ENCODE data around the gene LRRC15.

LRRC15 gene

DNA sequence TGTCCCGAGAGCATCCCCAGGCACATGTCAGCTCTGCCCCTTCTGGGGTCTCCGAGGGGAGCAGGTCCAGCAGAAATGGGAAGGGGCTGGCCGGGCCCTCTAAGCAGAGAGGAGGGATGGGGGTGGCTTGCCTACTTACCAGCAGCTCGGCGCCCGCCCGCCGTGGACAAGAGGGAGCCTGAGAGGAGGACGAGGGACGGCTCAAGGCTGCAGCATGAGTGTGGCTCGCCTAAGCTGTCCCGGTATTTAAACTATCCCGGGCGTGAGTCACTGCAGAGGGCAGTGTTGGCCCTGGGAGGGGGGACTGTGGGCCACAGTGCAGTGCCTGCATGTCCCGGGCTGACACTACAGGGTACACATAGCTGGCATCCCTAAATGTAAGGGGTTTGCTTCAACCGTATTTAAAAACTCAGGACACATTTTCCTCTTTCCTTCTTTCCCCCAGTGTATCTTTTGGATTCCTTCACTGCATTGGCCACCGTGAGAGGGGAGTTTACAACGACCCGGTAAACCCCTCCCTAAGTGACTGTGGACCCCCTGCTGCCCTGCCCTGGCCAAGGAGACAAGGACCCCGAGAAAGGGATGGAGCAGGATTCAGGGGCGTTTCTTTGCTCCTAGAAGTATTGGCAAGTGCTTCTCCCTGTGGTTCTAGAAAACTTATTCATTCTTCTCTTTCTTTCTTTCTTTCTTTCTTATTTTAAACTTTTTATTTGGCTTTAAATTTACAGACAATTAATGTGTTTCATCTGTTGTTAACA lies at the start of gene LRRC15:
Gene LRRC15, minus strand, starts transcription at position 222 of the 758 bp plus-strand sequence. CDS start 8,700 bp downstream, outside the sequence.
- H3K4me3 ChIP-seq (ENCODE audit: low read depth, low read length), result no peak within 1 kb of the TSS
- no peak for DNase-seq (ENCODE audit: low read depth)

DNA sequence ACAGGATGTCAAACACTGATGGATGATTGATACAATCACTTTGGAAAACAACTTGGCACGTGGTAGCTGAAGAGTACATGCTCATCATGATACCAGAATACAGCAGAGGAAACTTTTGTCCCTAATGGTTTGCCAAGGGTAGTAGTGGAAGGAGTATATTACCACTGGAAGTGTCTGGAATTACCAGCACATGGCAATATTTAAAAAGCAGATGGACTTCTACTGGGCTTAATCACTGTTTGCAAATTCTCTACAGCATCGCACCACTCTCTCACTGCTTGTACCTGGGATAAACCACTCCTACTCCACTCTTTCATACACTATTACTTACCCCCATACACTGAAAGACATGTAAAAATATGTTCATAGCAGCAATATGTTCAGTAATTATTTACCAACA lies 49.1 kb upstream of the LRRC15 start:
- DNase-seq (ENCODE audit: low read depth), result no peak
- H3K4me3 ChIP-seq (ENCODE audit: low read depth, low read length), result no peak overlapping the region

DNA sequence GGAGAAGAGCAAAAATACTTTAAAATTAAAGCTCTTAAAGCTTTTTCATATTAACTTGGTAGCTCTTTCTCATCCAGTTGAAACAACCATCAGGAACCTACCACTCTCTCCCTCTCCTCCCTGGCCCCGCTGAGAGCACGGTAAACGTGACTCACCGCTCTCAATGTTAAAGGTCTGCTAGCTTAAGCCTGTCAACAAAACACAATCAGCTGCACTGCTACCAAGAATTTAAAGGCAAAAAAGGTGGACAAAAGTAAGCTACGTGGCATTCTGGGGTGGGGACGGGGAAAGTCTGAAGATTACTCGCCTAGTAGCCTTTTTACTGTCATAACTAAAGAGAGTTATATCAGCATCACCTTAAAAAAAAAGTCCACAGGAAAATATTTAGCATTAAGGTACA lies 37.9 kb upstream of the LRRC15 start:
- no peak for DNase-seq (ENCODE audit: low read depth)
- no peak overlapping the region for H3K4me3 ChIP-seq (ENCODE audit: low read depth, low read length)

DNA sequence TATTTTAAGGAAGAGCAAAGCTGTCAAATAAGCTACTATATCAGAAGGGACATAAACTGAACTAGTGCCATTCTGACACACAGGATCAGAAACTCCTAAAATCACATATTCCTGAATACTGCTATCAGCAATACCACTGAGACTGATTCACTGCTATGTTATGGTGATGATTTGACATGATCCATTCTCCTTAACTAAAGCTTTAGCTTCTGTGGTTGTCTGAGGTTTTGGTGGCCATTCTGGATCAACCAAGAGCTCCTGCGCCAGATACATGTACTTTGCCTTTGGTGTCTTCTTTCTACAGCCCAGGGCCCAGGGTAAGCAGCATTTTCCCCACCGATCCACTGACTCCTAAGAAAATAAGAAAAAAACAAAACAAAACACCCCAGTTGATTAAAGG lies 36.2 kb upstream of the LRRC15 start:
- no peak overlapping the region for H3K4me3 ChIP-seq (ENCODE audit: low read depth, low read length)
- DNase-seq (ENCODE audit: low read depth), result no peak

DNA sequence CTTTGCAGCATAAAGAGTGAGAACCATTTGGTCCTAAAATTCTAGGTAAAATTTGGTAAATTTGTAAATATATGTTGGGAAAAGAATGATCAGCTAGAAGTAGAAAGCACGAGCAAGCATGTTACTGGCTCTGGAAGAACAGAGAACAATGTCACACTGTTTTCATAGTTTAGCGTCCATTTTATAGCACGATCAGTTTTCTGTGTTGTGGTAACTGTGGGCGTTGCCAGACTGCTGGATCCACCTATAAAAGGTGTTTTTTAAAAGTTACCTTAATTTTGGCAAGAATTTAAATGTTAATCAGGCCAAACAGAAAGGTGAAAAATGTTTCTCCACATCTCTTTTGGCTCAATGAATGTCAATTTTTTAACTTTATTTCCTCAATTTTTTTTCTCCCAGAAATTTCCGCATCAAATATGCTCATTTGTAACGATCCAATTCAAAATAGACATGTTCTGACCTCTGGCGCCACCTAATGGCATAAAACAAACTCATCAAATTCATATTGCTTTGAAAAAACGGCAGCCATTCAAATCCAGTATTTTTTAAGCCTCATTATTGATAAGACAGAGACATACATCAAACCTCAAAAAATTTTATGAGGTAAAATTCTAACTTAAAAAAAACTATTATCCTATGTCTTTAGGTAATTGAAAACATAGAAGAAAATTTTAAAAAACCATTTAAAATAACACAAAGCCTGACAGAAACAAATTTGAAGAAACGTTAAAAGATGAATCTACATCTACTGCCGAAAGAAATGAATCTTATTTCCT lies 35.0 kb upstream of the LRRC15 start:
- no peak for DNase-seq (ENCODE audit: low read depth)
- H3K4me3 ChIP-seq (ENCODE audit: low read depth, low read length), result no peak overlapping the region

DNA sequence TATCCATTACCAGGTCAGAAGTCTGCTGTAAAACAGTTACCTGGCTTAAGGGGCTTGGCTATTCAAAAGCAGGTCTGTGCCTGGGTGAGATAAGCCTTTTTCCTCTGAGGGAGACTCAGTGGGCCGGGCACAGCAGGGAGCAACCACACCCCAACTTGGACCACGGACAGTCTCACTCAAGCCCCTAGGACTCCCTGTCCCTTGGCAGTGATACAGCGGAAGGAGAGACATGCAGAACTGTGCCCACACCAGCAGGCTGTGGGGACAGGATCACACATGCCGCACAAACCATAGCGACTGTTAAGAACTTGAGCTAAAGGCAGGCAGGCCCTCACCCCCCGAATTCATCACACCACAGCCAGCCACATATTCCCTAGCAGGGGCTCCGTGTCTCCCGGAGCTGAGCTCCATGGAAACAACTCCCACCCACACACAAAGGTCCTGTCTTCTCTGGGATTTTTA lies 32.4 kb upstream of the LRRC15 start:
- DNase-seq (ENCODE audit: low read depth), result no peak
- no peak overlapping the region for H3K4me3 ChIP-seq (ENCODE audit: low read depth, low read length)

DNA sequence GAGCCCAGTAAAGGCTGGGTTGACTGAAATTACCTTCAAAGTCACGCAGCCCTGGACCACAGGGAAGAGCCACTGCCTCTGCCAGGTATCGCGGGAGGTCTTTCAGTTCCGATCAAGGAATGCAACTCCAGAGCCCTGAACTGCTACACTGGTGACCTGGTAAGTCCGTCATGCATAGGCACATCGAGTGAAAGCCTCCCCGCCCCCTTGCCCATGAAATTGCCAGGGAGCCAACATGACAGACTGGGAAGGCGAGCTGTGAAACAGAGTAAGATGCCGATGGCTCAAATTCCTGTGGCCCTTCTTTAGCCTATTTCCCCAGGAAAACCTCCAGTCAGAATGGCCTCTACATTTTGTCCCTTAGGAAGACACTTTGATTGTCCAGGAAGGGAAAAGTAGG lies 31.8 kb upstream of the LRRC15 start:
- DNase-seq (ENCODE audit: low read depth), result no peak
- no peak overlapping the region for H3K4me3 ChIP-seq (ENCODE audit: low read depth, low read length)

DNA sequence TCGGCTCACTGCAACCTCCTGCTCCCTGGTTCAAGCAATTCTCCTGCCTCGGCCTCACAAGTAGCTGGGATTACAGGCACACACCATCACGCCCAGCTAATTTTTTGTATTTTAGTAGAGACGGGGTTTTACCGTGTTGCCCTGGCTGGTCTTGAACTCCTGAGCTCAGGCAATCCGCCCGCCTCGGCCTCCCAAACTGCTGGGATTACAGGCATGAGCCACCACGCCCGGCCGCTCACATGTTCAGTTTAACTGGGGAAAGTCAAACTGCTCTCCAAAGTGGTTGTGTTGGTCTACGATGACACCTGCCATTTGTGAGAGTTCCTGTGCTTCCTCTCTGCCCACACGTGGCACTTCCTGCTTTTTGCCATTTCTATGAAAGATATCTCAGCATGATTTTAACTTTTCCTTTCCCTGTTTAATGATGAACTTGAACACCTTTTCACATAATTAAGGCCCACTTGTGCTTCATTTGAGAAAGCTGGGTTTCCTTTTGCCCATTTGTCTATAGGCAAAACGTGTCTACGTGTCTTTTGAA lies 30.4 kb upstream of the LRRC15 start:
- H3K4me3 ChIP-seq (ENCODE audit: low read depth, low read length), result no peak overlapping the region
- DNase-seq (ENCODE audit: low read depth), result no peak

DNA sequence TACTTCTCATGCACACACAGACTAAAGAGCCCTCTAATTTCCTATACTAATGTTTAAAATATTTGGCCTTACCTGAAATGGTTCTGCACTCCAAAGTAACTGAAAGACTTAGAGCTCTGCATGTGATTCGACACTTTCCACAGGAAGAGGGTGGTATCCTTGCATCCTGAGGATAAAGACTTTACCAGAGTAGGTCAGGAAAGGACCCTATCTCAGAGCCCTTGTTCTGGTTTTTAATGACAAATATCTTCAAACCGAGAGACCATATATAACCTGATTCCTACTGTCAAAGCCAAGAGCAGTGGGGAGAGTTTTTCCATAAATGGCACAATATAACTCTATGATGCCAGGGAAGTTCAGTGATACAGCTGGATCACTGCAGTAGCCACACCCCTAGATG lies 29.6 kb upstream of the LRRC15 start, which contains the start of gene GP5:
Gene GP5, minus strand, starts transcription at position 101 of the 400 bp plus-strand sequence. CDS start 984 bp downstream, outside the sequence.
- DNase-seq (ENCODE audit: low read depth), result no peak
- H3K4me3 ChIP-seq (ENCODE audit: low read depth, low read length), result peak within 1 kb of the TSS; percentile 33

DNA sequence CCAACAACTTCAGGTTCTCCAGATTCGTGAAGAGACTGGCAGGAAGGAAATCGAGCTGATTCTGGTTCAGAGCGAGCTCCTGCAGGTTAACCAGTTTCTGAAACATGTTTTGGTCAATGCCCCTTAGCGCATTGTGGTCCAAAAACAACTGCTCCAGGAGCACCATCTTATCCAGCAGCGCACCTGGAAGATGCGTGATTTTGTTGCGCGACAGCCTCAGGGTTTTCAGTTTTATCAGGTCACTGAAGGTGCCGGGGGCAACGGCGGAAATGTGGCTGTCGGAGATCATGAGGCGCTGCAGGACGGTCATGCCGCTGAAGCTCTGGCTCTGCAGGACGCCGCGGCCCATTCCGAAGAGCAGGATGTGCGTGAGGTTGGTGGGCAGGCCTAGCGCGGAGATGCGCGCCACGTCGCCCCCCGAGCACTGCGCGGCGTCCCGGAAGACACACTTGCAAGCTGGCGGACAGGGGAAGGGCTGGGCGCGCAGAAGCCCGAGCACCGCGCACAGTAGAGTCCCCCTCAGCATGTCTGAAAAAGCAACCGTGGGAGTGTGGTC lies 28.3 kb upstream of the LRRC15 start:
- peak overlapping the region; percentile 33 for H3K4me3 ChIP-seq (ENCODE audit: low read depth, low read length)
- no peak for DNase-seq (ENCODE audit: low read depth)

DNA sequence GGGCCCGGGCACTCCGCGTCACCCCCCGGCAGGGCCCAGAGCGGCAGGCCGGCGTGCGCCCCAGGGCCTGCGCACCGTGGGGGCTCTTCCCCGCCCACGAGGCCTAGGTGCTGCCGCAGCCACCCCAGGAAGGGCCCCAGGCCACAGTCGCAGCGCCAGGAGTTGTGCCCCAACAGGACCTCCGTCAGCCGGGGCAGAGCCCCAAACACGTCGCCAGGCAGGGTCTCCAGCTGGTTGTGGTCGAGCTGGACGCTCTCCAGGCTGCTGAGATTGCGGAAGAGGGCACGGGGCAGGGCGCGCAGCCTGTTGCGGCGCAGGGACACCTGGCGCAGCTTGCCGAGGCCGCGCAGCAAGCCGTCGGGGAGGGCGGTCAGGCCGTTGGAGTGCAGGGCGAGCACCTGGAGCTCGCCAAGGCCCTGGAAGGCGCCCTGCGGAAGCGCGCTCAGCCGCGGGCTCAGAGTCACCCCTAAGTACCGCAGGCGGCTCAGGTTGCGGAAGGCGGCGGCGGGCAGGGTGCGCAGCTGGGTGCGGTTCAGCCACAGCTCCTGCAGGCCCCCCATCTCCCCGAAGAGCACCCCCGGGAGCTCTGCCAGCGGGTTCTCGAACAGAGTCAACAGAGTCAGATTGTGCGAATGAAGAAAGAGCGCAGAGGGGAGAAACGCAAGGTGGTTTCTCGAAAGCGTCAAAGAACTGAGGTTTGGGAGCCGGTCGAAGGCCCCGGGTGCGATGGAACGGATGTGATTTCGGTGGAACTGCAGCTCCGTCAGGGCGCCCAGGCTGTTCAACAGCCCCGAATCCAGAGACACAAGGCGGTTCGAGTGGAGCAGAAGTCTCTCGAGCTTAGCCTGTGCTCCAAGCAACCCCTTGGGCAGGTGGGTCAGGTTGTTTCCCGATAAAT lies 27.6 kb upstream of the LRRC15 start:
- no peak for DNase-seq (ENCODE audit: low read depth)
- no peak overlapping the region for H3K4me3 ChIP-seq (ENCODE audit: low read depth, low read length)

DNA sequence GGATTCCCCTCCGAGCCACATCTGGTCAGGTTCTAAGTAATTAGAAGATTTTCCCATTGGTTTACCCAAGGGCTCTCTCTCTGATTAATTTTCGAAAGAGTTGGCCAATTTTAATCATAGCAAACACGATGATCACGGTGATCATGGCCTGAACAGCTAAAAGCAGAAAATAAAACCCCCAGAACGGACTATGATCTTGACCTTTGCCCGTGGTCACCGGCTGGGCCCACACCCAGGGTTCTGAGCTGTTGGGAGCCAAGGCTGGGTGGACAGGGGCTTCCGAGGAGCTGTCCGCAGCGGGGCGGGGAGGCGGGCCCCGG lies 27.0 kb upstream of the LRRC15 start:
- no peak for DNase-seq (ENCODE audit: low read depth)
- no peak overlapping the region for H3K4me3 ChIP-seq (ENCODE audit: low read depth, low read length)

DNA sequence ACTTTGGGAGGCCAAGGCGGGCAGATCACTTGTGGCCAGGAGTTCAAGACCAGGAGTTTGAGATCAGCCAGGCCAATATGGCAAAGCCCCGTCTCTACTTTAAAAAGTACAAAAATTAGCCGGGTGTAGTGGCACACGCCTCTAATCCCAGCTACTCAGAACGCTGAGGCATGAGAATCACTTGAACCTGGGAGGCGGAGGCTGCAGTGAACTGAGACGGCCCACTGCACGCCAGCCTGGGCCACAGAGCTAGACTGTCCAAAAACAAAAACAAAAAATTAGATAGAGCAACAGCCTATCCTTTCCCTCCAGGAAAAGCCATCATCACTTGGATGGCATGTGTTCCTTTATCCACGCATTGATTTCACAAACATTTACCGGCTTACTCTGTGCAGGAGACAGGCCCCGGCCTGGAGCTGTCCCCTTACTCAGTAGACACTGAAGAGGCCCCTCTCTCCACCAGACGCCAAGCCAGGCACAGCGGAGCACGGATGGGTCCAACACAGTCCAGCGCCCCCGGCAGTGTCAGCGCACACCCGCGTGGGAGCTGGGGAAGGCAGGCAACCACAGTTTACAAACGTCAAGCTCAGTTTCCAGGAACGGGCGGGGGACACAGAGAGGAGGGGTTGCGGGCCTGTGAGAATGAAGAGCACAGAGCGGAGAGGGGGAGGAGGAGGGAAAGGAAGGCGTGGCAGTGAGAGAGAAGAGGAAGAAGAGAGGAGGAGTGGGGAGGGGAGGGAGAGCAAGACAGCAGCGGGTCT lies 26.4 kb upstream of the LRRC15 start:
- no peak for DNase-seq (ENCODE audit: low read depth)
- no peak overlapping the region for H3K4me3 ChIP-seq (ENCODE audit: low read depth, low read length)

DNA sequence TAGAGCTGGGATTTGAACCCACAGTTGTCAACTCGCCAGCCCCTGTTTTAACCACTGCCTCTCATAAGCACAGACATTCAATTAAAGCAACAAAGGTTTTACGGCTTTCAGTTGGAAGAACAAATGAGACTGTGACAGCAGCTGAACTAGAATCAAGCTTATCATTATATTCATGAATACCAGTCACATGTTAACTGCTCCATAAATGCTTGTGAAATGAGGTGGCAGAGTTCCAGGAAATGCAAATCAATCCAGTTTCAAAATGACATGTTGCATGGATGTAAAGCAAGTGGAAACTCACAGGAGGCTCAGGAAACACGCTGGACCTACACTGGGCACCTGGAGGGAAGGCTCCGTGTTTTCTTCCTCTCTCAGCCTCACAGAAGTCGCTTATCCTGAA lies 25.7 kb upstream of the LRRC15 start:
- no peak for DNase-seq (ENCODE audit: low read depth)
- H3K4me3 ChIP-seq (ENCODE audit: low read depth, low read length), result no peak overlapping the region

DNA sequence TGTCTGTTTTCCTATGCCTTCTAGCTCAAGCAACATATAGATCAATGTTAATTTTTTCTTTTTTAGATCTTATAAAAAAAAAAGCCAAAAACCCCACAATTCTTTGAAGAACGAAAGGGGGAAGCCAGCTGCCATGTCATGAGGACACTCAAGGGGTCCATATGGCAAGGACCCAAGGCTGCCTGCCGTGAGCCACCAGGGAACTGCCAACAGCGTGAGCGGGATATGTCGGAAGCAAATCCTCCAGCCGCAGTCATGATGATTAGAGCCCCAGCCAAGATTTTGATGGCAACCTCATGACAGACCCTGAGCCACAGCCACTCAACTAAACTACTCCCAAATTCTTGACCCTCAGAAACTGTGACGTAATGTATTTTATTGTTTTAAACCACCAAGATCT lies 23.0 kb upstream of the LRRC15 start:
- DNase-seq (ENCODE audit: low read depth), result no peak

DNA sequence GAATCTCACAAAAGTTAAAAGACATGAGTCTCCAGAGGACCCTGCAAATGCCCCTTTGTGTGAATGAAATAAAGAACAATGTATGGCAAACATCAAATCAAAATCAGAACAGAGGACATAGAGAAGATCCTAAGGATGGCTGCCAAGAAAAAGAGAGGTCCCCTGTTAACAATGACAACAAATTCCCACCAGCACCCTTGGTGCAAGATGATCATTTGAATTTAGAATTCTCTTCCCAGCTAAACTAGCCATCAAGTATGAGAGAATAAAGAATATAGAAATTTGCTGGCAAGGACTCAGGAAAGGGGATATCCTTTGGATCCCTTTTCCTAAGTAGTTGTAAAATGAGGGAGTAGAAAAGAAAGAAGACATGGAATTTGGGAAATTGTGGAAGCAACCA lies 21.3 kb upstream of the LRRC15 start:
- no peak overlapping the region for H3K4me3 ChIP-seq (ENCODE audit: low read depth, low read length)
- no peak for DNase-seq (ENCODE audit: low read depth)

More for the DNA sequence above, 23.0 kb upstream of the LRRC15 start:
- no peak overlapping the region for H3K4me3 ChIP-seq (ENCODE audit: low read depth, low read length)

DNA sequence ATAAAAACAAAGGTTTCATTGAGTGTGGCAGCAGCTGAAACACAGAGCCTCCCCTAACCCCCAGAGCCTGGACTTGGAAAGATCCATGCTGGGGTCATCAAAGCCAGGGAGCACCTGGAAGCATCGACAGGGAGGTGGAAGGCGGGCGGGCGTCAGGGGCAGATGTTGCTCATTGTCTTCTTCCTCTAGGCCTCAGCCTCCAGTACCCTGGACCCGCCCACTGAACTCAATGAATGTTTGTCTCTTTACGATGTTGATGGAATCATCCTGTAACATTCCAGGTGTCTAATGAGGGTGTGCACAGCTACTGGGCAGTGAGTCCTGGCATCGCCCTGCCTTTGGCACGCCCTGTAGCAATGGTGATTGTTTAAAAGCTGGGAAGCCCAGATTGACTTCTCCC lies 19.7 kb upstream of the LRRC15 start:
- DNase-seq (ENCODE audit: low read depth), result no peak

DNA sequence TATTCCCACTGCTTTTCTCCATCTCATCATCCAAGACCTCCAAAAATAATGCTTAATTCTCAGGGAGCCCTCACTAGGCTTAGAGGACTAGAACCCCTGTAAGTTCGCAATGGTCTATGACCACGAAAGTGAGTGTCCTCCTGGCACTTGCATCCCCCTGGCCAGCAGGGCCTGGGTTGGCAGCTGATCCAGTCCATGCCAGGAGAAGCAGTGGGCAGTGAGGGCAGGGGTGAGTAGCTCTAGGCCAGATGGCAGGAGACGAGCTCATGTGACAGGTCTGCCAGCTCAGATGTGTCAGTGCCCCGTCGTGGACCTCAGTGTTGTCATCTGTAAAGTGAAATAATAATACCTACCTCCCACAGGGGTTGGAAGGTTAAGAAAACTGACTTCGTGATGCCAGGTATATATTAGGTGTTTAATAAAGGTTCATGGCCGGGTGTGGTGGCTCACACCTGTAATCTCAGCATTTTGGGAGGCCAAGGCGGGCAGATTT lies 18.4 kb upstream of the LRRC15 start:
- no peak for DNase-seq (ENCODE audit: low read depth)
- no peak overlapping the region for H3K4me3 ChIP-seq (ENCODE audit: low read depth, low read length)

More for the DNA sequence above, 19.7 kb upstream of the LRRC15 start:
- no peak overlapping the region for H3K4me3 ChIP-seq (ENCODE audit: low read depth, low read length)

Data from skeletal muscle cell (primary cell).